ENCODE measurements around the gene KNSTRN. TPM values are rescaled to one million over a fixed set of nuclear protein-coding genes. Genes with fewer than 3 reads are reported as not detected.
A peak's percentile ranks its signal among the peaks of the same experiment; 100 is the strongest.

KNSTRN gene
- total RNA-seq, 1 experiment from 2014 or later: 72.2 TPM

GRCh38 chr15:40418126-40418525, 35.6 kb downstream of the KNSTRN start:
- no peak overlapping the region for H3K4me3 ChIP-seq (ENCODE audit: insufficient read depth, low read depth, low read length)
- DNase-seq: no peak

GRCh38 chr15:40420071-40420713, 37.7 kb downstream of the KNSTRN start:
- no peak for DNase-seq
- H3K27me3 ChIP-seq (ENCODE audit: control insufficient read depth, insufficient read depth, low read length): no peaks in the 10 kb centered on the region
- no peak overlapping the region for H3K4me3 ChIP-seq (ENCODE audit: insufficient read depth, low read depth, low read length)
- peaks cover 22% of the 10 kb centered on the region for H3K36me3 ChIP-seq (replicated peaks; ENCODE audit: control insufficient read depth, insufficient read depth, low read length)

More at GRCh38 chr15:40418126-40418525, 35.6 kb downstream of the KNSTRN start:
- no peaks in the 10 kb centered on the region for H3K27me3 ChIP-seq (ENCODE audit: control insufficient read depth, insufficient read depth, low read length)
- peaks cover 33% of the 10 kb centered on the region for H3K36me3 ChIP-seq (replicated peaks; ENCODE audit: control insufficient read depth, insufficient read depth, low read length)

GRCh38 chr15:40420793-40421192, 38.3 kb downstream of the KNSTRN start:
- no peak overlapping the region for H3K4me3 ChIP-seq (ENCODE audit: insufficient read depth, low read depth, low read length)
- peaks cover 16% of the 10 kb centered on the region for H3K36me3 ChIP-seq (replicated peaks; ENCODE audit: control insufficient read depth, insufficient read depth, low read length)
- DNase-seq: peak; percentile 66
- H3K27me3 ChIP-seq (ENCODE audit: control insufficient read depth, insufficient read depth, low read length): no peaks in the 10 kb centered on the region

- Histone ChIP-seq H3K36me3 (replicated peaks; ENCODE audit: control insufficient read depth, insufficient read depth, low read length) (peaks cover 11% of the 10 kb centered on the region), H3K27me3 (ENCODE audit: control insufficient read depth, insufficient read depth, low read length) (no peaks in the 10 kb centered on the region), H3K4me3 (ENCODE audit: insufficient read depth, low read depth, low read length) (peak overlapping the region; percentile 21; the same call in 1 of the 2 replicates)
- peak; percentile 95 for DNase-seq
Measured at GRCh38 chr15:40421246-40422157, 39.0 kb downstream of the KNSTRN start.

- no peak for DNase-seq
- no peaks in the 10 kb centered on the region for H3K36me3 ChIP-seq (replicated peaks; ENCODE audit: control insufficient read depth, insufficient read depth, low read length)
- no peak overlapping the region for H3K4me3 ChIP-seq (ENCODE audit: insufficient read depth, low read depth, low read length)
- no peaks in the 10 kb centered on the region; the same call in 1 of the 2 replicates for H3K27me3 ChIP-seq (ENCODE audit: control insufficient read depth, insufficient read depth, low read length)
Measured at GRCh38 chr15:40424483-40425115, 42.1 kb downstream of the KNSTRN start.

GRCh38 chr15:40425681-40426080, 43.2 kb downstream of the KNSTRN start:
- Histone ChIP-seq H3K36me3 (replicated peaks; ENCODE audit: control insufficient read depth, insufficient read depth, low read length) (no peaks in the 10 kb centered on the region), H3K27me3 (ENCODE audit: control insufficient read depth, insufficient read depth, low read length) (no peaks in the 10 kb centered on the region; the same call in 1 of the 2 replicates), H3K4me3 (ENCODE audit: insufficient read depth, low read depth, low read length) (no peak overlapping the region)
- DNase-seq: no peak

- Histone ChIP-seq H3K4me3 (ENCODE audit: insufficient read depth, low read depth, low read length) (no peak overlapping the region), H3K36me3 (replicated peaks; ENCODE audit: control insufficient read depth, insufficient read depth, low read length) (no peaks in the 10 kb centered on the region), H3K27me3 (ENCODE audit: control insufficient read depth, insufficient read depth, low read length) (peaks cover under 1% of the 10 kb centered on the region; the same call in 1 of the 2 replicates)
- no peak for DNase-seq
Measured at GRCh38 chr15:40427188-40427587, 44.7 kb downstream of the KNSTRN start.

- no peaks in the 10 kb centered on the region for H3K36me3 ChIP-seq (replicated peaks; ENCODE audit: control insufficient read depth, insufficient read depth, low read length)
- peaks cover 3% of the 10 kb centered on the region for H3K27me3 ChIP-seq (ENCODE audit: control insufficient read depth, insufficient read depth, low read length)
- no peak overlapping the region for H3K4me3 ChIP-seq (ENCODE audit: insufficient read depth, low read depth, low read length)
- no peak for DNase-seq
Measured at GRCh38 chr15:40428185-40428584, 45.7 kb downstream of the KNSTRN start.

GRCh38 chr15:40429068-40429710, 46.7 kb downstream of the KNSTRN start:
- peaks cover 10% of the 10 kb centered on the region for H3K27me3 ChIP-seq (ENCODE audit: control insufficient read depth, insufficient read depth, low read length)
- no peaks in the 10 kb centered on the region for H3K36me3 ChIP-seq (replicated peaks; ENCODE audit: control insufficient read depth, insufficient read depth, low read length)
- DNase-seq: peak; percentile 60

GRCh38 chr15:40430271-40430805, 47.8 kb downstream of the KNSTRN start:
- Histone ChIP-seq H3K4me3 (ENCODE audit: insufficient read depth, low read depth, low read length) (no peak overlapping the region), H3K27me3 (ENCODE audit: control insufficient read depth, insufficient read depth, low read length) (peaks cover 19% of the 10 kb centered on the region), H3K36me3 (replicated peaks; ENCODE audit: control insufficient read depth, insufficient read depth, low read length) (no peaks in the 10 kb centered on the region)
- DNase-seq: peak; percentile 76

More at GRCh38 chr15:40429068-40429710, 46.7 kb downstream of the KNSTRN start:
- no peak overlapping the region for H3K4me3 ChIP-seq (ENCODE audit: insufficient read depth, low read depth, low read length)

GRCh38 chr15:40435023-40435709, 52.6 kb downstream of the KNSTRN start:
- peak overlapping the region; percentile 66; the same call in 1 of the 2 replicates for H3K4me3 ChIP-seq (ENCODE audit: insufficient read depth, low read depth, low read length)
- H3K36me3 ChIP-seq (replicated peaks; ENCODE audit: control insufficient read depth, insufficient read depth, low read length): no peaks in the 10 kb centered on the region
- DNase-seq: peak; percentile 69
- H3K27me3 ChIP-seq (ENCODE audit: control insufficient read depth, insufficient read depth, low read length): peaks cover 29% of the 10 kb centered on the region

GRCh38 chr15:40435710-40436089, 53.2 kb downstream of the KNSTRN start:
- Histone ChIP-seq H3K4me3 (ENCODE audit: insufficient read depth, low read depth, low read length) (peak overlapping the region; percentile 66), H3K27me3 (ENCODE audit: control insufficient read depth, insufficient read depth, low read length) (peaks cover 29% of the 10 kb centered on the region), H3K36me3 (replicated peaks; ENCODE audit: control insufficient read depth, insufficient read depth, low read length) (no peaks in the 10 kb centered on the region)
- no peak for DNase-seq

- peak overlapping the region; percentile 66 for H3K4me3 ChIP-seq (ENCODE audit: insufficient read depth, low read depth, low read length)
- peaks cover 29% of the 10 kb centered on the region for H3K27me3 ChIP-seq (ENCODE audit: control insufficient read depth, insufficient read depth, low read length)
- DNase-seq: peak; percentile 89
- no peaks in the 10 kb centered on the region for H3K36me3 ChIP-seq (replicated peaks; ENCODE audit: control insufficient read depth, insufficient read depth, low read length)
Measured at GRCh38 chr15:40436116-40436891, 53.8 kb downstream of the KNSTRN start.

Measured in H7 (cell line).